PC-3 (cell line): ENCODE results near the gene SRGAP1.

ENCODE experiments used
- EZH2 ChIP-seq: fragments of 300-600 bp; sonication (generic); IDR thresholded peaks from one replicate; pipeline ENCODE4 v1.6.1; 2017; ENCODE audit warnings: antibody characterized with exemption, mild to moderate bottlenecking, low read length; ENCODE audit not compliant: unreplicated experiment
- TF ChIP-seq, protein P1 (sequence below): fragments of 300-600 bp; sonication (generic); conservative IDR thresholded peaks from 2 replicates; pipeline ENCODE4 v1.5.1; 2017; ENCODE audit warnings: antibody characterized with exemption, low read depth, mild to moderate bottlenecking, low read length

DNA sequence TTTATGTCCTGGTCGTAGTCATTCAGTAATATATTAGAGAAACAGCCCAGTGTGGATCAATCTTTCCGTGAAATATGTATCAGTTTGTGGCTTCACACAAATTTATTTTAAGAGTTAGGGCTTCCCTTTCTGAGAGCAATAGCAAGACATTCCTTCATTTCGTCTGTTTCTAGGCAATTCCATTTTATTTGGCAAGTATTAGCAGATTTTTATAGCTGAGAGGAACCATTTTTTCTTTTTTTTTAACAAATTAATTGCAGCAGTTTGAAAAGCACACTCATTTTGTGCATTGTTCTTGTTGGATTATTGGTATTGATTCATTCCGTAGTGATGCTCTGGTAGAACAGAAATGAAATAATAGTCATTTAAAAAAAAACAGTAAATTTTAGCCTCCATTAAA is 132.9 kb downstream of the SRGAP1 start:
- TF ChIP-seq, protein P1, sequence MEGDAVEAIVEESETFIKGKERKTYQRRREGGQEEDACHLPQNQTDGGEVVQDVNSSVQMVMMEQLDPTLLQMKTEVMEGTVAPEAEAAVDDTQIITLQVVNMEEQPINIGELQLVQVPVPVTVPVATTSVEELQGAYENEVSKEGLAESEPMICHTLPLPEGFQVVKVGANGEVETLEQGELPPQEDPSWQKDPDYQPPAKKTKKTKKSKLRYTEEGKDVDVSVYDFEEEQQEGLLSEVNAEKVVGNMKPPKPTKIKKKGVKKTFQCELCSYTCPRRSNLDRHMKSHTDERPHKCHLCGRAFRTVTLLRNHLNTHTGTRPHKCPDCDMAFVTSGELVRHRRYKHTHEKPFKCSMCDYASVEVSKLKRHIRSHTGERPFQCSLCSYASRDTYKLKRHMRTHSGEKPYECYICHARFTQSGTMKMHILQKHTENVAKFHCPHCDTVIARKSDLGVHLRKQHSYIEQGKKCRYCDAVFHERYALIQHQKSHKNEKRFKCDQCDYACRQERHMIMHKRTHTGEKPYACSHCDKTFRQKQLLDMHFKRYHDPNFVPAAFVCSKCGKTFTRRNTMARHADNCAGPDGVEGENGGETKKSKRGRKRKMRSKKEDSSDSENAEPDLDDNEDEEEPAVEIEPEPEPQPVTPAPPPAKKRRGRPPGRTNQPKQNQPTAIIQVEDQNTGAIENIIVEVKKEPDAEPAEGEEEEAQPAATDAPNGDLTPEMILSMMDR: no peak
- TF ChIP-seq EZH2: no peak
